ENCODE data around the gene RNFT2. TPM values are rescaled to one million over a fixed set of nuclear protein-coding genes. Genes with fewer than 3 reads are reported as not detected.

The RNFT2 gene
- polyA plus RNA-seq, 1 donor (not counting 4 experiments of a cell fraction or from before 2014, with no cell fraction given), result 0.96 TPM

GRCh38 chr12:116731801-116732200 lies 6.3 kb upstream of the RNFT2 start:
- FAIRE-seq, result no peak
- dilution Hi-C loops (cut with MboI; ENCODE audit: extremely low pct_ligation_motif_present, low sequenced_read_pairs), result no loop called here

GRCh38 chr12:116734156-116734768 lies 3.9 kb upstream of the RNFT2 start:
- no peak for DNase-seq (ENCODE audit: low read depth, low spot score)
- no peak overlapping the region for H3K9ac ChIP-seq (ENCODE audit: control insufficient read depth, extremely low read depth, insufficient read depth, low read length)
- H3K4me3 ChIP-seq (ENCODE audit: control insufficient read depth in 2 of 3, extremely low read depth in 1 of 3, insufficient read depth in 2 of 3, low read depth in 1 of 3, low read length in 3 of 3), result no peak overlapping the region
- peaks cover 9% of the 10 kb centered on the region for H3K4me1 ChIP-seq (ENCODE audit: control insufficient read depth, extremely low read depth, insufficient read depth, low read length)
- FAIRE-seq, result no peak
- H3K4me2 ChIP-seq (ENCODE audit: control insufficient read depth, extremely low read depth, insufficient read depth, low read depth, low read length), result no peak overlapping the region
- H2AFZ ChIP-seq (ENCODE audit: control insufficient read depth, low read length), result no peak overlapping the region
- dilution Hi-C loops (cut with MboI; ENCODE audit: extremely low pct_ligation_motif_present, low sequenced_read_pairs), result no loop called here
- H4K20me1 ChIP-seq (ENCODE audit: control insufficient read depth, extremely low read depth, insufficient read depth, low read length), result no peaks in the 10 kb centered on the region
- H3K27ac ChIP-seq (ENCODE audit: control insufficient read depth, insufficient read depth, low read length), result no peak overlapping the region
- no peaks in the 10 kb centered on the region for H3K9me3 ChIP-seq (ENCODE audit: control insufficient read depth, low read depth, low read length)
- no peaks in the 10 kb centered on the region for H3K27me3 ChIP-seq (ENCODE audit: control insufficient read depth, extremely low read depth, insufficient read depth, low read length)
- H3K79me2 ChIP-seq (ENCODE audit: control insufficient read depth, insufficient read depth, low read length), result peaks cover 38% of the 10 kb centered on the region
- no peak for TF ChIP-seq CTCF (optimal IDR thresholded peaks at IDR 0.05 in 1 of 3, IDR thresholded peaks at IDR 0.05 in 1 of 3, conservative IDR thresholded peaks at IDR 0.05 in 1 of 3; ENCODE audit: extremely low read depth in 1 of 3, insufficient read depth in 2 of 3, low read length in 3 of 3)
- no peak for TF ChIP-seq EZH2 (IDR thresholded peaks at IDR 0.05; ENCODE audit: low read length)
- peaks cover 2% of the 10 kb centered on the region for H3K9me1 ChIP-seq (ENCODE audit: control insufficient read depth, extremely low read depth, insufficient read depth, low read length)
- peaks cover 0 to 7% of the 10 kb centered on the region in 2 experiments for H3K36me3 ChIP-seq (ENCODE audit: control insufficient read depth in 2 of 2, extremely low read depth in 1 of 2, insufficient read depth in 2 of 2, low read length in 2 of 2)

More at GRCh38 chr12:116731801-116732200, 6.3 kb upstream of the RNFT2 start:
- Histone ChIP-seq H3K4me1 (ENCODE audit: control insufficient read depth, extremely low read depth, insufficient read depth, low read length) (peaks cover 8% of the 10 kb centered on the region), H3K9ac (ENCODE audit: control insufficient read depth, extremely low read depth, insufficient read depth, low read length) (no peak overlapping the region), H4K20me1 (ENCODE audit: control insufficient read depth, extremely low read depth, insufficient read depth, low read length) (peaks cover under 1% of the 10 kb centered on the region), H3K4me3 (ENCODE audit: control insufficient read depth in 2 of 3, extremely low read depth in 1 of 3, insufficient read depth in 2 of 3, low read depth in 1 of 3, low read length in 3 of 3) (no peak overlapping the region), H3K9me1 (ENCODE audit: control insufficient read depth, extremely low read depth, insufficient read depth, low read length) (peaks cover 2% of the 10 kb centered on the region), H2AFZ (ENCODE audit: control insufficient read depth, low read length) (no peak overlapping the region), H3K4me2 (ENCODE audit: control insufficient read depth, extremely low read depth, insufficient read depth, low read depth, low read length) (no peak overlapping the region), H3K27me3 (ENCODE audit: control insufficient read depth, extremely low read depth, insufficient read depth, low read length) (no peaks in the 10 kb centered on the region), H3K36me3 (ENCODE audit: control insufficient read depth in 2 of 2, extremely low read depth in 1 of 2, insufficient read depth in 2 of 2, low read length in 2 of 2) (peaks cover 0 to 7% of the 10 kb centered on the region in 2 experiments), H3K79me2 (ENCODE audit: control insufficient read depth, insufficient read depth, low read length) (peaks cover 40% of the 10 kb centered on the region), H3K9me3 (ENCODE audit: control insufficient read depth, low read depth, low read length) (no peaks in the 10 kb centered on the region), H3K27ac (ENCODE audit: control insufficient read depth, insufficient read depth, low read length) (no peak overlapping the region)
- no peak for DNase-seq (ENCODE audit: low read depth, low spot score)
- TF ChIP-seq CTCF (optimal IDR thresholded peaks at IDR 0.05 in 1 of 3, IDR thresholded peaks at IDR 0.05 in 1 of 3, conservative IDR thresholded peaks at IDR 0.05 in 1 of 3; ENCODE audit: extremely low read depth in 1 of 3, insufficient read depth in 2 of 3, low read length in 3 of 3) (no peak), EZH2 (IDR thresholded peaks at IDR 0.05; ENCODE audit: low read length) (no peak)

All from keratinocyte (primary cell).